Loucy (cell line): ENCODE results near the gene WNK4.

Experiments
- H2AFZ ChIP-seq: fragments of 200-600 bp; sonication (generic); 2 replicates; pipeline ENCODE4 v1.6.0; 2016; ENCODE audit warnings: antibody characterized with exemption, mild to moderate bottlenecking, low read length, moderate library complexity
- H3F3A ChIP-seq: fragments of 200-600 bp; 2 replicates; pipeline ENCODE4 v1.6.0; 2016; ENCODE audit warnings: antibody characterized with exemption, low read depth, mild to moderate bottlenecking
- H3K27me3 ChIP-seq: fragments of 200-600 bp; sonication (generic); 2 replicates; pipeline ENCODE4 v1.6.1; 2014; ENCODE audit warnings: low read length, mild to moderate bottlenecking; ENCODE audit not compliant: insufficient read depth, poor library complexity, severe bottlenecking
- H3K36me3 ChIP-seq: fragments of 200-600 bp; sonication (generic); 2 replicates; pipeline ENCODE4 v1.6.1; 2016; ENCODE audit warnings: low read length; ENCODE audit not compliant: insufficient read depth
- H3K4me1 ChIP-seq: fragments of 200-600 bp; sonication (generic); 2 replicates; pipeline ENCODE4 v1.5.1; 2014; ENCODE audit warnings: low read length, mild to moderate bottlenecking; ENCODE audit not compliant: insufficient read depth, poor library complexity, severe bottlenecking
- H3K4me2 ChIP-seq: fragments of 200-600 bp; sonication (generic); 2 replicates; pipeline ENCODE4 v1.6.0; 2014; ENCODE audit warnings: antibody characterized with exemption, low read length, low read depth, mild to moderate bottlenecking; ENCODE audit not compliant: poor library complexity, severe bottlenecking
- H3K4me3 ChIP-seq: fragments of 200-600 bp; sonication (generic); 2 replicates; pipeline ENCODE4 v1.5.1; 2014; ENCODE audit warnings: low read length, mild to moderate bottlenecking, mixed read lengths; ENCODE audit not compliant: poor library complexity, severe bottlenecking
- H3K79me2 ChIP-seq: fragments of 200-600 bp; sonication (generic); 2 replicates; pipeline ENCODE4 v1.6.1; 2014; ENCODE audit warnings: low read length; ENCODE audit not compliant: insufficient read depth
- H3K9ac ChIP-seq: fragments of 200-600 bp; sonication (generic); 2 replicates; pipeline ENCODE4 v1.6.0; 2014; ENCODE audit warnings: mild to moderate bottlenecking, low read depth, low read length, moderate library complexity; ENCODE audit not compliant: poor library complexity, severe bottlenecking
- H3K9me2 ChIP-seq: fragments of 200-600 bp; sonication (generic); replicated peaks from 2 replicates; pipeline ENCODE4 v1.6.1; 2016; ENCODE audit warnings: low read depth, low read length, mixed read lengths
- H3K9me3 ChIP-seq: fragments of 200-600 bp; sonication (generic); 2 replicates; pipeline ENCODE4 v1.6.1; 2014; ENCODE audit warnings: mild to moderate bottlenecking, antibody characterized with exemption, low read length, low read depth; ENCODE audit not compliant: insufficient read depth
- H4K20me1 ChIP-seq: fragments of 200-600 bp; sonication (generic); 2 replicates; pipeline ENCODE4 v1.6.0; 2014; ENCODE audit warnings: antibody characterized with exemption, low read length, mild to moderate bottlenecking; ENCODE audit not compliant: insufficient read depth, poor library complexity, severe bottlenecking
- CTCF ChIP-seq: fragments of 200-600 bp; sonication (generic); conservative IDR thresholded peaks from 2 replicates; pipeline ENCODE4 v1.5.1; 2014; ENCODE audit warnings: mild to moderate bottlenecking, antibody characterized with exemption, low read length
- EZH2phosphoT487 ChIP-seq: fragments of 200-600 bp; IDR thresholded peaks from 2 replicates; pipeline ENCODE4 v1.6.1; 2018; ENCODE audit warnings: antibody characterized with exemption, mild to moderate bottlenecking, moderate library complexity, borderline replicate concordance

Gene WNK4

DNA sequence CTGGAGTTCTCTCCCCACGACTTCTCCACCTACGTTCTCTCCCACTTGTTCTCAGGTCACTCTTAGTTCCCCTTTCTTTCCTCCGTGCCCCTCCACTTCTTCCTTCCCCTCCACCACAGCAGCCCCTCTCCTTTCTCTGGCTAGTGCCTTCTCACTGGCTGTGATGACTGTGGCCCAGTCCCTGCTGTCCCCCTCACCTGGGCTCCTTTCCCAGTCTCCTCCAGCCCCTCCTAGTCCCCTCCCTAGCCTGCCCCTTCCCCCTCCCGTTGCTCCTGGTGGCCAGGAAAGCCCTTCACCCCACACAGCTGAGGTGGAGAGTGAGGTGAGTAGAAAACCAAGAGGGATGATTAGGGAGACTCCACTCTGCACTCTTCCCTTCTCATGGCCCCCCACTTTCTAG lies 14.7 kb downstream of the WNK4 start:
- Histone ChIP-seq H2AFZ (no peak overlapping the region), H3K4me1 (peaks cover 12% of the 10 kb centered on the region), H3F3A (no peaks in the 10 kb centered on the region), H4K20me1 (no peaks in the 10 kb centered on the region), H3K4me2 (no peak overlapping the region), H3K9me2 (no peaks in the 10 kb centered on the region), H3K9ac (no peak overlapping the region), H3K4me3 (no peak overlapping the region), H3K36me3 (no peaks in the 10 kb centered on the region), H3K79me2 (peaks cover 20% of the 10 kb centered on the region), H3K9me3 (no peaks in the 10 kb centered on the region), H3K27me3 (no peaks in the 10 kb centered on the region)
- TF ChIP-seq EZH2phosphoT487: no peak
- no peak for TF ChIP-seq CTCF

- no peak overlapping the region for H2AFZ ChIP-seq
- no peaks in the 10 kb centered on the region for H3K27me3 ChIP-seq
- no peaks in the 10 kb centered on the region for H3F3A ChIP-seq
- peaks cover 20% of the 10 kb centered on the region for H3K79me2 ChIP-seq
- TF ChIP-seq EZH2phosphoT487 (no peak), CTCF (no peak)
- H3K9ac ChIP-seq: no peak overlapping the region
- no peaks in the 10 kb centered on the region for H3K9me2 ChIP-seq
- H3K36me3 ChIP-seq: no peaks in the 10 kb centered on the region
- H3K4me1 ChIP-seq: peaks cover 12% of the 10 kb centered on the region
- H3K9me3 ChIP-seq: no peaks in the 10 kb centered on the region
- no peaks in the 10 kb centered on the region for H4K20me1 ChIP-seq
- H3K4me3 ChIP-seq: no peak overlapping the region
- H3K4me2 ChIP-seq: no peak overlapping the region
Observed at GRCh38 chr17:42795465-42795864, 15.1 kb downstream of the WNK4 start.

GRCh38 chr17:42796066-42796758 lies 15.8 kb downstream of the WNK4 start:
- H3K4me3 ChIP-seq: peak overlapping the region; percentile 88
- H3K9me2 ChIP-seq: no peaks in the 10 kb centered on the region
- no peaks in the 10 kb centered on the region for H3K9me3 ChIP-seq
- peaks cover 20% of the 10 kb centered on the region for H3K79me2 ChIP-seq
- no peaks in the 10 kb centered on the region for H4K20me1 ChIP-seq
- peak overlapping the region; percentile 88 for H3K9ac ChIP-seq
- no peaks in the 10 kb centered on the region for H3F3A ChIP-seq
- H3K36me3 ChIP-seq: no peaks in the 10 kb centered on the region
- H3K4me1 ChIP-seq: peaks cover 12% of the 10 kb centered on the region
- peak overlapping the region; percentile 97 for H3K4me2 ChIP-seq
- TF ChIP-seq CTCF (no peak), EZH2phosphoT487 (no peak)
- H3K27me3 ChIP-seq: no peaks in the 10 kb centered on the region
- no peak overlapping the region for H2AFZ ChIP-seq
